Natural killer cell (primary cell): ENCODE results near the gene ECI2. TPM values are rescaled to one million over a fixed set of nuclear protein-coding genes. Genes with fewer than 3 reads are reported as not detected.

Experiments used
- ATAC-seq, 3 donors: fragments of 150-1000 bp in 2 of 3; fragments of 200-7000 bp in 1 of 3; cut with Tn5 transposase; 1 replicate in 1 of 3; 2 replicates in 2 of 3; pipeline ENCODE4 v1.10.0; 2021; ENCODE audit warnings: mild to moderate bottlenecking in 2 of 3, moderate library complexity in 2 of 3
- DNase-seq, 2 donors: peaks; one replicate each; pipeline versions ENCODE4 v3.0.0 to v3.0.0-alpha.2; 2013 to 2021; ENCODE audit warnings: mixed read lengths in 1 of 2
- H3K27ac ChIP-seq: one replicate; pipeline ENCODE4 v1.5.1; 2013; ENCODE audit warnings: mild to moderate bottlenecking, low read length
- H3K27me3 ChIP-seq: one replicate; pipeline ENCODE4 v1.6.1; 2013; ENCODE audit warnings: low read length; ENCODE audit not compliant: control insufficient read depth, insufficient read depth
- H3K36me3 ChIP-seq: one replicate; pipeline ENCODE4 v1.6.1; 2013; ENCODE audit warnings: low read length; ENCODE audit not compliant: control insufficient read depth, insufficient read depth
- H3K4me1 ChIP-seq: one replicate; pipeline ENCODE4 v1.6.1; 2013; ENCODE audit warnings: low read length; ENCODE audit not compliant: control insufficient read depth, insufficient read depth
- H3K4me3 ChIP-seq: one replicate; pipeline ENCODE4 v1.5.1; 2013; ENCODE audit warnings: low read length
- H3K9me3 ChIP-seq: one replicate; pipeline ENCODE4 v1.6.1; 2013; ENCODE audit warnings: low read length; ENCODE audit not compliant: control insufficient read depth, insufficient read depth
- H3K27ac Mint-ChIP-seq, 2 donors: one replicate each; pipeline ENCODE4 v1.8.0; 2022; ENCODE audit warnings: mild to moderate bottlenecking in 2 of 2, mixed read lengths in 2 of 2, moderate library complexity in 1 of 2
- H3K27me3 Mint-ChIP-seq, 2 donors: one replicate each; pipeline ENCODE4 v1.8.0; 2022; ENCODE audit warnings: low read depth in 2 of 2, mixed read lengths in 2 of 2
- H3K36me3 Mint-ChIP-seq: one replicate; pipeline ENCODE4 v1.8.0; 2022; ENCODE audit warnings: mixed read lengths
- H3K4me1 Mint-ChIP-seq, 2 donors: one replicate each; pipeline ENCODE4 v1.8.0; 2022; ENCODE audit warnings: mixed read lengths in 2 of 2
- H3K4me3 Mint-ChIP-seq: one replicate; pipeline ENCODE4 v1.8.0; 2022; ENCODE audit warnings: mild to moderate bottlenecking, moderate library complexity, mixed read lengths
- H3K9me3 Mint-ChIP-seq, 2 donors: one replicate each; pipeline ENCODE4 v1.8.0; 2022; ENCODE audit warnings: mixed read lengths in 2 of 2
- CTCF ChIP-seq: fragments of 200-600 bp; IDR thresholded peaks from one replicate; pipeline ENCODE4 v1.8.0; 2022; ENCODE audit warnings: antibody characterized with exemption
- WGBS: methylation state at CpG from one replicate; pipeline ENCODE4 v1.1.7; 2013; ENCODE audit warnings: missing lambda C conversion rate; ENCODE audit not compliant: insufficient coverage; 5-methylcytosine and 5-hydroxymethylcytosine counted together
- intact Hi-C: fragments of 100-400 bp; cut with micrococcal nuclease; formaldehyde crosslinking; loops from one replicate; pipeline ENCODE4 v1.14.2; 2022
- total RNA-seq, 4 donors: library from RNA; stranded (reverse); fragments of 120-200 nt in 1 of 4; gene quantifications; one replicate each; pipeline versions ENCODE4 v1.2.3 to v1.2.4, GENCODE V29; 2013 to 2022

The ECI2 gene
- total RNA-seq, 3 donors from 2014 or later (not counting 1 experiment from before 2014, with no cell fraction given), result 17.2 to 21.6 (median 19.6) TPM

- H3K27ac ChIP-seq, result no peak overlapping the region
- H3K9me3 ChIP-seq, result no peaks in the 10 kb centered on the region
- 86% methylated on average over 4 of the region's 4 CpGs for WGBS
- Mint-ChIP-seq H3K27ac (no peak overlapping the region), H3K4me1 (peaks cover 0 to 5% of the 10 kb centered on the region in 2 donors), H3K9me3 (no peaks in the 10 kb centered on the region), H3K4me3 (no peak overlapping the region), H3K36me3 (no peaks in the 10 kb centered on the region), H3K27me3 (peaks cover 0 to 5% of the 10 kb centered on the region in 2 donors)
- no peaks in the 10 kb centered on the region for H3K27me3 ChIP-seq
- no peak for TF ChIP-seq CTCF
- ATAC-seq (no peak), DNase-seq (no peak)
- intact Hi-C loops, result no loop called here
- H3K4me1 ChIP-seq, result no peaks in the 10 kb centered on the region
- H3K36me3 ChIP-seq, result no peaks in the 10 kb centered on the region
- no peak overlapping the region for H3K4me3 ChIP-seq
These were observed 64.0 kb downstream of the ECI2 start for GRCh38 chr6:4071330-4071729.

- Mint-ChIP-seq H3K27ac (no peak overlapping the region), H3K4me3 (no peak overlapping the region), H3K36me3 (no peaks in the 10 kb centered on the region), H3K9me3 (no peaks in the 10 kb centered on the region), H3K27me3 (no peaks in the 10 kb centered on the region), H3K4me1 (no peaks in the 10 kb centered on the region)
- intact Hi-C loops, result no loop called here
- H3K27me3 ChIP-seq, result no peaks in the 10 kb centered on the region
- WGBS, result 88% methylated on average over 6 of the region's 6 CpGs
- H3K4me3 ChIP-seq, result no peak overlapping the region
- H3K9me3 ChIP-seq, result no peaks in the 10 kb centered on the region
- TF ChIP-seq CTCF, result no peak
- ATAC-seq (no peak), DNase-seq (no peak)
- H3K27ac ChIP-seq, result no peak overlapping the region
- H3K36me3 ChIP-seq, result peaks cover 14% of the 10 kb centered on the region
- H3K4me1 ChIP-seq, result no peaks in the 10 kb centered on the region
These were observed 66.2 kb downstream of the ECI2 start for GRCh38 chr6:4069199-4069598.

- no peak for ATAC-seq
These were observed 67.7 kb downstream of the ECI2 start for GRCh38 chr6:4067673-4068072.

More at GRCh38 chr6:4067673-4068072, 67.7 kb downstream of the ECI2 start:
- TF ChIP-seq CTCF, result no peak
- H3K4me1 ChIP-seq, result no peaks in the 10 kb centered on the region
- 100% methylated on average over 1 of the region's 1 CpG for WGBS
- H3K36me3 ChIP-seq, result peaks cover 28% of the 10 kb centered on the region
- no peaks in the 10 kb centered on the region for H3K27me3 Mint-ChIP-seq
- H3K27ac ChIP-seq, result no peak overlapping the region
- peak overlapping the region; percentile 27 to 47 for H3K27ac Mint-ChIP-seq
- no peak overlapping the region for H3K4me3 Mint-ChIP-seq
- no peaks in the 10 kb centered on the region for H3K4me1 Mint-ChIP-seq
- H3K4me3 ChIP-seq, result no peak overlapping the region
- intact Hi-C loops, result no loop called here
- no peak for DNase-seq
- no peaks in the 10 kb centered on the region for H3K9me3 ChIP-seq
- peaks cover 13% of the 10 kb centered on the region for H3K36me3 Mint-ChIP-seq
- no peaks in the 10 kb centered on the region for H3K27me3 ChIP-seq
- no peaks in the 10 kb centered on the region for H3K9me3 Mint-ChIP-seq
